Rectal smooth muscle tissue (tissue), 1 donor: Measurements from ENCODE around the gene TMEM132C.

ENCODE experiments used
- H3K27ac ChIP-seq: one replicate; pipeline ENCODE4 v1.7.0; 2013; ENCODE audit warnings: low read depth, low read length, inconsistent platforms
- H3K27me3 ChIP-seq: one replicate; pipeline ENCODE4 v1.7.0; 2013; ENCODE audit warnings: low read length; ENCODE audit not compliant: control insufficient read depth, insufficient read depth
- H3K36me3 ChIP-seq: one replicate; pipeline ENCODE4 v1.7.0; 2013; ENCODE audit warnings: low read length; ENCODE audit not compliant: control insufficient read depth, insufficient read depth
- H3K4me1 ChIP-seq: one replicate; pipeline ENCODE4 v1.7.0; 2013; ENCODE audit warnings: low read length; ENCODE audit not compliant: control insufficient read depth, insufficient read depth
- H3K4me3 ChIP-seq: one replicate; pipeline ENCODE4 v1.7.0; 2013; ENCODE audit warnings: low read length
- H3K9ac ChIP-seq: one replicate; pipeline ENCODE4 v1.7.0; 2013; ENCODE audit warnings: low read length

TMEM132C gene

GRCh38 chr12:128684352-128684751 lies 417.4 kb downstream of the TMEM132C start:
- Histone ChIP-seq H3K4me1 (no peaks in the 10 kb centered on the region), H3K4me3 (no peak overlapping the region), H3K27ac (no peak overlapping the region), H3K27me3 (no peaks in the 10 kb centered on the region), H3K36me3 (no peaks in the 10 kb centered on the region), H3K9ac (no peak overlapping the region)

- Histone ChIP-seq H3K4me1 (no peaks in the 10 kb centered on the region), H3K27me3 (no peaks in the 10 kb centered on the region), H3K27ac (no peak overlapping the region), H3K4me3 (no peak overlapping the region), H3K36me3 (no peaks in the 10 kb centered on the region), H3K9ac (no peak overlapping the region)
Measured at GRCh38 chr12:128685903-128686475, 419.0 kb downstream of the TMEM132C start.

- no peak overlapping the region for H3K27ac ChIP-seq
- no peak overlapping the region for H3K9ac ChIP-seq
- no peaks in the 10 kb centered on the region for H3K4me1 ChIP-seq
- H3K27me3 ChIP-seq: no peaks in the 10 kb centered on the region
- no peaks in the 10 kb centered on the region for H3K36me3 ChIP-seq
- no peak overlapping the region for H3K4me3 ChIP-seq
Measured at GRCh38 chr12:128687851-128688250, 420.9 kb downstream of the TMEM132C start.

- Histone ChIP-seq H3K4me3 (no peak overlapping the region), H3K27ac (no peak overlapping the region), H3K4me1 (no peaks in the 10 kb centered on the region), H3K36me3 (no peaks in the 10 kb centered on the region), H3K27me3 (no peaks in the 10 kb centered on the region), H3K9ac (no peak overlapping the region)
Measured at GRCh38 chr12:128690641-128691040, 423.7 kb downstream of the TMEM132C start.

- Histone ChIP-seq H3K4me3 (no peak overlapping the region), H3K9ac (no peak overlapping the region), H3K36me3 (no peaks in the 10 kb centered on the region), H3K27ac (no peak overlapping the region), H3K4me1 (no peaks in the 10 kb centered on the region), H3K27me3 (no peaks in the 10 kb centered on the region)
Measured at GRCh38 chr12:128693115-128693514, 426.1 kb downstream of the TMEM132C start.

GRCh38 chr12:128693771-128694170 lies 426.8 kb downstream of the TMEM132C start:
- Histone ChIP-seq H3K36me3 (no peaks in the 10 kb centered on the region), H3K27ac (no peak overlapping the region), H3K4me1 (no peaks in the 10 kb centered on the region), H3K4me3 (no peak overlapping the region), H3K9ac (no peak overlapping the region), H3K27me3 (no peaks in the 10 kb centered on the region)

- Histone ChIP-seq H3K4me3 (no peak overlapping the region), H3K27ac (no peak overlapping the region), H3K4me1 (no peaks in the 10 kb centered on the region), H3K27me3 (no peaks in the 10 kb centered on the region), H3K9ac (no peak overlapping the region), H3K36me3 (no peaks in the 10 kb centered on the region)
Measured at GRCh38 chr12:128694445-128694844, 427.5 kb downstream of the TMEM132C start.

GRCh38 chr12:128695697-128696096 lies 428.7 kb downstream of the TMEM132C start:
- H3K36me3 ChIP-seq: no peaks in the 10 kb centered on the region

GRCh38 chr12:128698301-128698972 lies 431.5 kb downstream of the TMEM132C start:
- no peaks in the 10 kb centered on the region for H3K36me3 ChIP-seq
- H3K4me1 ChIP-seq: no peaks in the 10 kb centered on the region
- H3K27me3 ChIP-seq: no peaks in the 10 kb centered on the region

More at GRCh38 chr12:128695697-128696096, 428.7 kb downstream of the TMEM132C start:
- Histone ChIP-seq H3K9ac (no peak overlapping the region), H3K4me3 (no peak overlapping the region), H3K27me3 (no peaks in the 10 kb centered on the region), H3K4me1 (no peaks in the 10 kb centered on the region), H3K27ac (no peak overlapping the region)

GRCh38 chr12:128699106-128699505 lies 432.1 kb downstream of the TMEM132C start:
- no peaks in the 10 kb centered on the region for H3K36me3 ChIP-seq
- no peak overlapping the region for H3K27ac ChIP-seq
- H3K4me3 ChIP-seq: no peak overlapping the region
- H3K9ac ChIP-seq: no peak overlapping the region
- H3K27me3 ChIP-seq: no peaks in the 10 kb centered on the region
- H3K4me1 ChIP-seq: no peaks in the 10 kb centered on the region

More at GRCh38 chr12:128698301-128698972, 431.5 kb downstream of the TMEM132C start:
- Histone ChIP-seq H3K9ac (no peak overlapping the region), H3K4me3 (no peak overlapping the region), H3K27ac (no peak overlapping the region)

GRCh38 chr12:128702371-128702770 lies 435.4 kb downstream of the TMEM132C start:
- Histone ChIP-seq H3K27ac (no peak overlapping the region), H3K27me3 (no peaks in the 10 kb centered on the region), H3K36me3 (no peaks in the 10 kb centered on the region), H3K4me1 (no peaks in the 10 kb centered on the region), H3K4me3 (no peak overlapping the region), H3K9ac (no peak overlapping the region)

- Histone ChIP-seq H3K27ac (no peak overlapping the region), H3K36me3 (no peaks in the 10 kb centered on the region), H3K4me1 (no peaks in the 10 kb centered on the region), H3K27me3 (no peaks in the 10 kb centered on the region), H3K9ac (no peak overlapping the region), H3K4me3 (no peak overlapping the region)
Measured at GRCh38 chr12:128705140-128705539, 438.2 kb downstream of the TMEM132C start.

- H3K27me3 ChIP-seq: no peaks in the 10 kb centered on the region
- no peaks in the 10 kb centered on the region for H3K4me1 ChIP-seq
- no peak overlapping the region for H3K27ac ChIP-seq
- H3K4me3 ChIP-seq: no peak overlapping the region
- no peak overlapping the region for H3K9ac ChIP-seq
- no peaks in the 10 kb centered on the region for H3K36me3 ChIP-seq
Measured at GRCh38 chr12:128707488-128707887, 440.5 kb downstream of the TMEM132C start.
